IMR-90 (cell line): Measurements from ENCODE around the gene WDR11. TPM values are rescaled to one million over a fixed set of nuclear protein-coding genes. Genes with fewer than 3 reads are reported as not detected.

Experiments used
- ATAC-seq: fragments of 200-7000 bp; cut with Tn5 transposase; 2 replicates; pipeline ENCODE4 v1.9.1; 2020; ENCODE audit warnings: low read depth, mild to moderate bottlenecking, moderate library complexity
- BruUV-seq: library from RNA; stranded (reverse); fragments of 400-500 nt; replicated peaks from 2 replicates; lab custom pipeline; 2021; lab: Mats Ljungman, UMichigan
- CTCF ChIA-PET: fragments of 300-600 bp; formaldehyde crosslinking; extraction: SDS; loops from one replicate; lab custom pipeline; 2021; ENCODE audit warnings: antibody characterized with exemption; lab: Yijun Ruan, JAX
- POLR2A ChIA-PET: fragments of 300-600 bp; sonication (Branson Sonifier 250); formaldehyde crosslinking; loops from one replicate; lab custom pipeline; 2022; ENCODE audit warnings: antibody characterized with exemption; ENCODE audit not compliant: unreplicated experiment; lab: Charles Lee
- DNase-seq: peaks from one replicate; pipeline ENCODE4 v3.0.0; 2013
- H2AFZ ChIP-seq: replicated peaks from 2 replicates; pipeline ENCODE3; 2013; ENCODE audit warnings: low read length, mild to moderate bottlenecking; ENCODE audit not compliant: poor library complexity
- H2AK5ac ChIP-seq: 2 replicates; pipeline ENCODE4 v1.6.1; 2013; ENCODE audit warnings: low read depth, low read length, inconsistent platforms
- H2AK9ac ChIP-seq: replicated peaks from 2 replicates; pipeline ENCODE3; 2013; ENCODE audit warnings: mild to moderate bottlenecking, low read depth, low read length, moderate library complexity; ENCODE audit not compliant: poor library complexity
- H2BK120ac ChIP-seq: 2 replicates; pipeline ENCODE4 v1.6.1; 2013; ENCODE audit warnings: low read depth, low read length, inconsistent platforms
- H2BK15ac ChIP-seq: 3 replicates; pipeline ENCODE4 v1.6.1; 2013; ENCODE audit warnings: low read depth, low read length, inconsistent platforms
- H2BK20ac ChIP-seq: 2 replicates; pipeline ENCODE4 v1.6.1; 2013; ENCODE audit warnings: low read depth, mild to moderate bottlenecking, inconsistent platforms, low read length, moderate library complexity
- H2BK5ac ChIP-seq: 2 replicates; pipeline ENCODE4 v1.6.1; 2013; ENCODE audit warnings: mild to moderate bottlenecking, low read depth, low read length, inconsistent platforms; ENCODE audit not compliant: poor library complexity, severe bottlenecking
- H3K14ac ChIP-seq: replicated peaks from 2 replicates; pipeline ENCODE4 v1.6.1; 2013; ENCODE audit warnings: low read depth, low read length, inconsistent platforms
- H3K18ac ChIP-seq: 2 replicates; pipeline ENCODE4 v1.6.1; 2013; ENCODE audit warnings: low read depth, low read length, control low read depth
- H3K23ac ChIP-seq: 2 replicates; pipeline ENCODE4 v1.6.1; 2013; ENCODE audit warnings: low read depth, low read length, inconsistent platforms
- H3K27ac ChIP-seq: 2 replicates; pipeline ENCODE4 v1.5.1; 2013; ENCODE audit warnings: mild to moderate bottlenecking, control low read depth, low read length; ENCODE audit not compliant: insufficient read depth
- H3K27me3 ChIP-seq: 2 replicates; pipeline ENCODE4 v1.6.1; 2013; ENCODE audit warnings: low read length; ENCODE audit not compliant: control insufficient read depth, insufficient read depth
- H3K36me3 ChIP-seq: 2 replicates; pipeline ENCODE4 v1.6.1; 2013; ENCODE audit warnings: low read length, mixed read lengths; ENCODE audit not compliant: control insufficient read depth, insufficient read depth
- H3K4ac ChIP-seq: 2 replicates; pipeline ENCODE4 v1.6.1; 2013; ENCODE audit warnings: low read depth, low read length, inconsistent platforms
- H3K4me1 ChIP-seq: 2 replicates; pipeline ENCODE4 v1.6.1; 2013; ENCODE audit warnings: low read length, mixed read lengths; ENCODE audit not compliant: control insufficient read depth, insufficient read depth
- H3K4me2 ChIP-seq: 2 replicates; pipeline ENCODE4 v1.6.1; 2013; ENCODE audit warnings: low read depth, mild to moderate bottlenecking, control low read depth, low read length, moderate library complexity
- H3K4me3 ChIP-seq: 2 replicates; pipeline ENCODE4 v1.5.1; 2013; ENCODE audit warnings: low read depth, mild to moderate bottlenecking, control low read depth, low read length, moderate library complexity; ENCODE audit not compliant: insufficient read depth
- H3K56ac ChIP-seq: 2 replicates; pipeline ENCODE4 v1.6.1; 2013; ENCODE audit warnings: low read length, inconsistent platforms; ENCODE audit not compliant: insufficient read depth; ENCODE audit errors: extremely low read depth
- H3K79me1 ChIP-seq, 2 experiments: 2 replicates each; pipeline ENCODE4 v1.6.1; 2013; ENCODE audit warnings: low read length in 2 of 2, inconsistent platforms in 1 of 2, low read depth in 1 of 2
- H3K9ac ChIP-seq: 2 replicates; pipeline ENCODE4 v1.6.1; 2013; ENCODE audit warnings: low read depth, low read length, control low read depth
- H3K9me1 ChIP-seq: 2 replicates; pipeline ENCODE4 v1.6.1; 2013; ENCODE audit warnings: low read length, inconsistent platforms; ENCODE audit not compliant: insufficient read depth
- H3K9me3 ChIP-seq: 2 replicates; pipeline ENCODE4 v1.6.1; 2013; ENCODE audit warnings: low read length; ENCODE audit not compliant: control insufficient read depth, insufficient read depth
- H4K20me1 ChIP-seq: 2 replicates; pipeline ENCODE4 v1.6.1; 2013; ENCODE audit warnings: low read length, inconsistent platforms; ENCODE audit not compliant: insufficient read depth
- H4K5ac ChIP-seq: 2 replicates; pipeline ENCODE4 v1.6.1; 2013; ENCODE audit warnings: mild to moderate bottlenecking, low read depth, low read length, control low read depth
- H4K8ac ChIP-seq, 2 experiments: 2 replicates each; pipeline ENCODE4 v1.6.1; 2013; ENCODE audit warnings: low read depth in 2 of 2, low read length in 2 of 2, control low read depth in 1 of 2, inconsistent platforms in 1 of 2
- H4K91ac ChIP-seq: 2 replicates; pipeline ENCODE4 v1.6.1; 2013; ENCODE audit warnings: low read depth, low read length, inconsistent platforms; ENCODE audit not compliant: insufficient read depth
- BHLHE40 ChIP-seq: fragments of 150-350 bp; IDR thresholded peaks from 2 replicates; pipeline ENCODE4 v1.6.1; 2016; ENCODE audit warnings: mild to moderate bottlenecking, low read depth, low read length
- CEBPB ChIP-seq: IDR thresholded peaks from 2 replicates; pipeline ENCODE4 v1.6.1; 2012; ENCODE audit warnings: low read depth, low read length, improper control_type of control experiment
- CHD1 ChIP-seq: IDR thresholded peaks from 2 replicates; pipeline ENCODE4 v1.6.1; 2012; ENCODE audit warnings: low read depth, low read length, improper control_type of control experiment
- CTCF ChIP-seq: conservative IDR thresholded peaks from 2 replicates; pipeline ENCODE4 v1.5.1; 2012; ENCODE audit warnings: mild to moderate bottlenecking, low read depth, low read length, improper control_type of control experiment
- ELK1 ChIP-seq: fragments of 150-350 bp; IDR thresholded peaks from 2 replicates; pipeline ENCODE4 v1.6.1; 2016; ENCODE audit warnings: low read depth, mild to moderate bottlenecking, low read length, moderate library complexity, borderline replicate concordance
- FOS ChIP-seq: fragments of 150-350 bp; IDR thresholded peaks from 2 replicates; pipeline ENCODE4 v1.6.1; 2016; ENCODE audit warnings: low read depth, low read length
- MAFK ChIP-seq: IDR thresholded peaks from 2 replicates; pipeline ENCODE4 v1.6.1; 2012; ENCODE audit warnings: low read depth, low read length, improper control_type of control experiment
- MAZ ChIP-seq: IDR thresholded peaks from 2 replicates; pipeline ENCODE4 v1.6.1; 2012; ENCODE audit warnings: low read depth, mild to moderate bottlenecking, low read length, improper control_type of control experiment, moderate library complexity, borderline replicate concordance
- MXI1 ChIP-seq: IDR thresholded peaks from 2 replicates; pipeline ENCODE4 v1.6.1; 2012; ENCODE audit warnings: low read depth, mild to moderate bottlenecking, low read length, moderate library complexity, borderline replicate concordance
- NFE2L2 ChIP-seq: fragments of 150-350 bp; IDR thresholded peaks from 2 replicates; pipeline ENCODE4 v1.6.1; 2016; ENCODE audit warnings: low read depth, mild to moderate bottlenecking, low read length
- POLR2A ChIP-seq: IDR thresholded peaks from 2 replicates; pipeline ENCODE4 v1.6.1; 2012; ENCODE audit warnings: mild to moderate bottlenecking, low read depth, low read length
- RAD21 ChIP-seq: IDR thresholded peaks from 2 replicates; pipeline ENCODE4 v1.6.1; 2012; ENCODE audit warnings: low read length, improper control_type of control experiment
- RCOR1 ChIP-seq: IDR thresholded peaks from 2 replicates; pipeline ENCODE4 v1.6.1; 2012; ENCODE audit warnings: mild to moderate bottlenecking, low read length, improper control_type of control experiment; ENCODE audit not compliant: insufficient replicate concordance
- RFX5 ChIP-seq: IDR thresholded peaks from 2 replicates; pipeline ENCODE4 v1.8.0; 2012; ENCODE audit warnings: low read depth, mild to moderate bottlenecking, low read length, moderate library complexity
- SMC3 ChIP-seq: fragments of 150-350 bp; IDR thresholded peaks from 2 replicates; pipeline ENCODE4 v1.6.1; 2016; ENCODE audit warnings: low read depth, mild to moderate bottlenecking, antibody characterized with exemption, low read length, moderate library complexity
- USF2 ChIP-seq: fragments of 150-350 bp; IDR thresholded peaks from 2 replicates; pipeline ENCODE4 v1.6.1; 2017; ENCODE audit warnings: mild to moderate bottlenecking, antibody characterized with exemption, low read length, low read depth
- WGBS, 2 experiments: methylation state at CpG; one replicate each; pipeline versions ENCODE4 v1.1.5 to v1.1.7; 2013; ENCODE audit warnings: missing lambda C conversion rate in 2 of 2; ENCODE audit not compliant: insufficient read length in 1 of 2; ENCODE audit errors: extremely low coverage in 2 of 2; 5-methylcytosine and 5-hydroxymethylcytosine counted together
- dilution Hi-C: fragments of 300-500 bp; cut with HindIII; formaldehyde crosslinking; loops from one replicate; pipeline ENCODE4 v1.14.3; 2018; ENCODE audit warnings: low sequenced_read_pairs; ENCODE audit not compliant: unreplicated experiment
- in situ Hi-C: fragments of 300-500 bp; cut with MboI; formaldehyde crosslinking; loops from 3 replicates; pipeline ENCODE4 v1.14.3; 2019; ENCODE audit warnings: low sequenced_read_pairs, inconsistent platforms, mixed read lengths
- intact Hi-C: fragments of 100-400 bp; cut with micrococcal nuclease; formaldehyde crosslinking; loops from 2 replicates; pipeline ENCODE4 v1.10.0; 2022
- polyA plus RNA-seq, 3 experiments: library from polyadenylated mRNA; depleted of rRNA; stranded (reverse); fragments of >200 nt; gene quantifications; 2 replicates each; pipeline ENCODE4 v1.2.3, GENCODE V29; 2012; ENCODE audit warnings: low replicate concordance in 1 of 3
- total RNA-seq: library from RNA; depleted of rRNA; stranded (reverse); fragments of >200 nt; gene quantifications from 2 replicates; pipeline ENCODE4 v1.2.3, GENCODE V29; 2012

Gene WDR11
- total and polyA plus RNA-seq, 2 of the 4 experiments (the other 2 are of a cell fraction), result 31.6 to 62.6 TPM

- Histone ChIP-seq H3K56ac (no peak overlapping the region), H2AK9ac (no peak overlapping the region), H4K91ac (no peak overlapping the region), H3K4ac (no peak overlapping the region), H4K20me1 (no peaks in the 10 kb centered on the region), H2BK120ac (no peak overlapping the region), H4K5ac (no peak overlapping the region), H3K4me3 (no peak overlapping the region), H4K8ac (no peak overlapping the region), H3K18ac (no peak overlapping the region), H2BK20ac (no peak overlapping the region), H3K9me1 (no peaks in the 10 kb centered on the region), H3K27ac (no peak overlapping the region), H3K23ac (no peak overlapping the region), H2AK5ac (no peak overlapping the region), H3K36me3 (no peaks in the 10 kb centered on the region), H3K9ac (no peak overlapping the region), H2BK5ac (no peak overlapping the region), H3K79me1 (no peaks in the 10 kb centered on the region), H2AFZ (no peak overlapping the region), H2BK15ac (no peak overlapping the region), H3K4me1 (no peaks in the 10 kb centered on the region), H3K27me3 (no peaks in the 10 kb centered on the region), H3K4me2 (no peak overlapping the region), H3K9me3 (no peaks in the 10 kb centered on the region), H3K14ac (no peak overlapping the region)
- DNase-seq (no peak), ATAC-seq (no peak)
- in situ Hi-C loops, result no loop called here
- TF ChIP-seq RCOR1, result no peak
- no peak for TF ChIP-seq BHLHE40
- no peak for TF ChIP-seq CHD1
- no peak for TF ChIP-seq CEBPB
- no peak for TF ChIP-seq FOS
- no peak for TF ChIP-seq MAFK
- no peak for TF ChIP-seq SMC3
- no peak for TF ChIP-seq USF2
- TF ChIP-seq RFX5, result no peak
- no peak for TF ChIP-seq RAD21
- TF ChIP-seq POLR2A, result no peak
- no peak for TF ChIP-seq MAZ
- TF ChIP-seq MXI1, result no peak
- TF ChIP-seq CTCF, result no peak
- no peak for TF ChIP-seq NFE2L2
- TF ChIP-seq ELK1, result no peak
- POLR2A ChIA-PET, result no interaction called here
- dilution Hi-C loops, result no loop called here
- CTCF ChIA-PET, result interaction anchor here (0.6 kb wide), 1 partner anchor 9 kb away, joined by 3 read pairs; no protein-coding TSS in a partner anchor
- intact Hi-C loops, result no loop called here
- no TSS peak for BruUV-seq
- no CpG with 5 or more reads among the region's 9 CpGs for WGBS, 2 experiments
Measured at GRCh38 chr10:120832106-120832505, 19.1 kb upstream of the WDR11 start.
